Calu3 (cell line): ENCODE measurements around the gene NECAB3. TPM values are rescaled to one million over a fixed set of nuclear protein-coding genes. Genes with fewer than 3 reads are reported as not detected.
A peak's percentile ranks its signal among the peaks of the same experiment; 100 is the strongest.

ENCODE experiments used
- BruUV-seq: library from RNA; stranded (reverse); fragments of 400-500 nt; replicated peaks from 2 replicates; lab custom pipeline; 2021; lab: Mats Ljungman, UMichigan
- CTCF ChIA-PET: fragments of 300-600 bp; sonication (Branson Sonifier 250); formaldehyde crosslinking; loops from one replicate; lab custom pipeline; 2022; ENCODE audit warnings: antibody characterized with exemption; lab: Charles Lee
- DNase-seq: peaks from one replicate; pipeline ENCODE4 v3.0.0; 2022
- H3K27ac Mint-ChIP-seq: one replicate; pipeline ENCODE4 v1.8.0; 2022; ENCODE audit warnings: mixed read lengths; ENCODE audit not compliant: unreplicated experiment
- H3K27me3 Mint-ChIP-seq: one replicate; pipeline ENCODE4 v1.8.0; 2022; ENCODE audit warnings: mixed read lengths; ENCODE audit not compliant: unreplicated experiment
- H3K36me3 Mint-ChIP-seq: one replicate; pipeline ENCODE4 v1.8.0; 2022; ENCODE audit warnings: mild to moderate bottlenecking, moderate library complexity, mixed read lengths; ENCODE audit not compliant: insufficient read depth, unreplicated experiment
- H3K4me1 Mint-ChIP-seq: one replicate; pipeline ENCODE4 v1.8.0; 2022; ENCODE audit warnings: mild to moderate bottlenecking, low read depth, mixed read lengths; ENCODE audit not compliant: unreplicated experiment
- H3K4me3 Mint-ChIP-seq: one replicate; pipeline ENCODE4 v1.8.0; 2022; ENCODE audit warnings: mild to moderate bottlenecking, low read depth, moderate library complexity, mixed read lengths; ENCODE audit not compliant: unreplicated experiment
- H3K9me3 Mint-ChIP-seq: one replicate; pipeline ENCODE4 v1.8.0; 2022; ENCODE audit warnings: low read depth, mixed read lengths; ENCODE audit not compliant: unreplicated experiment
- CTCF ChIP-seq: fragments of 200-600 bp; IDR thresholded peaks from one replicate; pipeline ENCODE4 v1.8.0; 2022; ENCODE audit warnings: antibody characterized with exemption; ENCODE audit not compliant: unreplicated experiment
- intact Hi-C: fragments of 100-400 bp; cut with micrococcal nuclease; formaldehyde crosslinking; loops from one replicate; pipeline ENCODE4 v1.10.0; 2022; ENCODE audit not compliant: unreplicated experiment
- total RNA-seq: library from RNA; stranded (reverse); gene quantifications from 2 replicates; pipeline ENCODE4 v1.2.3, GENCODE V29; 2022

The NECAB3 gene
- total RNA-seq, 1 experiment from 2014 or later, result 80.8 TPM

- CTCF ChIA-PET, result interaction anchor here (1.0 to 1.1 kb wide), 2 partner anchors 19 to 46 kb away, joined by 3 read pairs; no protein-coding TSS in a partner anchor
- Mint-ChIP-seq H3K27ac (peak within 1 kb of the TSS; percentile 69), H3K36me3 (peaks cover 45% of the 10 kb centered on the region), H3K9me3 (no peaks in the 10 kb centered on the region), H3K4me3 (peak within 1 kb of the TSS; percentile 62), H3K27me3 (no peaks in the 10 kb centered on the region), H3K4me1 (peaks cover 44% of the 10 kb centered on the region)
- intact Hi-C loops, result loop anchor here (5.0 kb wide), 1 partner anchor 111 kb away; no protein-coding TSS in a partner anchor
- DNase-seq, result peak; percentile 100
- no TSS peak for BruUV-seq
- no peak for TF ChIP-seq CTCF
Measured at GRCh38 chr20:33686100-33686983, 12.1 kb upstream of the NECAB3 start, which contains the start of gene E2F1. TSS of gene E2F1 (minus strand) at chr20:33686385. CDS start at chr20:33686264, 121 bp downstream.

GRCh38 chr20:33685328-33686099, 11.3 kb upstream of the NECAB3 start:
- BruUV-seq, result TSS peak; percentile 47
- DNase-seq, result peak; percentile 74
- peaks cover 44% of the 10 kb centered on the region for H3K4me1 Mint-ChIP-seq
- H3K9me3 Mint-ChIP-seq, result no peaks in the 10 kb centered on the region
- CTCF ChIA-PET, result interaction anchor here (1.0 to 1.5 kb wide), 2 partner anchors 18 to 47 kb away, joined by 3 to 11 read pairs; partner anchors contain the start of gene ACTL10
- H3K27me3 Mint-ChIP-seq, result no peaks in the 10 kb centered on the region
- peak overlapping the region; percentile 69 for H3K27ac Mint-ChIP-seq
- peaks cover 45% of the 10 kb centered on the region for H3K36me3 Mint-ChIP-seq
- TF ChIP-seq CTCF, result no peak
- peak overlapping the region; percentile 62 for H3K4me3 Mint-ChIP-seq
- intact Hi-C loops, result loop anchor here (5.0 kb wide), 1 partner anchor 112 kb away; no protein-coding TSS in a partner anchor

GRCh38 chr20:33684533-33685327, 10.5 kb upstream of the NECAB3 start:
- H3K4me1 Mint-ChIP-seq, result peaks cover 44% of the 10 kb centered on the region

More at GRCh38 chr20:33684533-33685327, 10.5 kb upstream of the NECAB3 start:
- TF ChIP-seq CTCF, result no peak
- H3K27me3 Mint-ChIP-seq, result no peaks in the 10 kb centered on the region
- DNase-seq, result peak; percentile 43
- H3K4me3 Mint-ChIP-seq, result peak overlapping the region; percentile 62
- CTCF ChIA-PET, result interaction anchor here (0.7 to 1.5 kb wide), 3 partner anchors 17 to 48 kb away, joined by 3 to 11 read pairs (median 3); partner anchors contain the start of gene ACTL10
- intact Hi-C loops, result loop anchor here (5.0 kb wide), 1 partner anchor 113 kb away; no protein-coding TSS in a partner anchor
- no peaks in the 10 kb centered on the region for H3K9me3 Mint-ChIP-seq
- peaks cover 45% of the 10 kb centered on the region for H3K36me3 Mint-ChIP-seq
- H3K27ac Mint-ChIP-seq, result peak overlapping the region; percentile 69
- no TSS peak for BruUV-seq
